B cell (primary cell): ENCODE data around the gene TLE2. TPM values are rescaled to one million over a fixed set of nuclear protein-coding genes. Genes with fewer than 3 reads are reported as not detected.
A peak's percentile ranks its signal among the peaks of the same experiment; 100 is the strongest.

Experiments used
- ATAC-seq: fragments of 200-7000 bp; cut with Tn5 transposase; one replicate; pipeline ENCODE4 v1.10.0; 2021; ENCODE audit warnings: low read depth, mild to moderate bottlenecking, moderate number of reproducible peaks, moderate library complexity
- CTCF ChIA-PET: fragments of 350-600 bp; sonication (Branson Sonifier 250); formaldehyde crosslinking; loops from one replicate; lab custom pipeline; 2021; ENCODE audit warnings: antibody characterized with exemption, inconsistent platforms; lab: Charles Lee
- POLR2A ChIA-PET: fragments of 350-600 bp; sonication (Branson Sonifier 250); formaldehyde crosslinking; loops from one replicate; lab custom pipeline; 2021; ENCODE audit warnings: antibody characterized with exemption; lab: Charles Lee
- DNase-seq: peaks from one replicate; pipeline ENCODE4 v3.0.0; 2013
- H2AFZ ChIP-seq: 2 replicates; pipeline ENCODE4 v1.6.1; 2012; ENCODE audit warnings: mild to moderate bottlenecking, low read depth, low read length; ENCODE audit not compliant: insufficient read depth, poor library complexity, severe bottlenecking
- H3K27ac ChIP-seq, 2 donors: 1 replicate in 1 of 2; 2 replicates in 1 of 2; pipeline ENCODE4 v1.5.1; 2012 to 2013; ENCODE audit warnings: low read length in 2 of 2, mild to moderate bottlenecking in 2 of 2, moderate library complexity in 1 of 2
- H3K27me3 ChIP-seq, 4 experiments: fragments of 200-600 bp in 1 of 4; sonication (generic) in 1 of 4; replicated peaks in 1 of 4; 1 replicate in 2 of 4; 2 replicates in 2 of 4; pipeline versions ENCODE4 v1.6.1 to v1.7.0; 2013 to 2016; ENCODE audit warnings: low read length in 3 of 4, mild to moderate bottlenecking in 2 of 4, mixed read lengths in 1 of 4, moderate library complexity in 1 of 4; ENCODE audit not compliant: insufficient read depth in 4 of 4, control insufficient read depth in 3 of 4; ENCODE audit errors: control extremely low read depth in 1 of 4
- H3K36me3 ChIP-seq, 2 experiments: replicated peaks in 1 of 2; 1 replicate in 1 of 2; 2 replicates in 1 of 2; pipeline versions ENCODE4 v1.6.1 to v1.7.1; 2013; ENCODE audit warnings: low read length in 1 of 2; ENCODE audit not compliant: insufficient read depth in 2 of 2, control insufficient read depth in 1 of 2; ENCODE audit errors: control extremely low read depth in 1 of 2, extremely low read depth in 1 of 2
- H3K4me1 ChIP-seq, 2 donors: fragments of 200-600 bp in 1 of 2; sonication (generic) in 1 of 2; 1 replicate in 1 of 2; 2 replicates in 1 of 2; pipeline versions ENCODE4 v1.5.1 to v1.6.1; 2013 to 2017; ENCODE audit warnings: low read length in 2 of 2; ENCODE audit not compliant: control insufficient read depth in 2 of 2, insufficient read depth in 2 of 2
- H3K4me2 ChIP-seq: replicated peaks from 2 replicates; pipeline ENCODE3; 2012; ENCODE audit warnings: mild to moderate bottlenecking, low read depth, low read length; ENCODE audit not compliant: poor library complexity, severe bottlenecking
- H3K4me3 ChIP-seq, 5 experiments: fragments of 200-600 bp in 1 of 5; sonication (generic) in 1 of 5; 1 replicate in 3 of 5; 2 replicates in 2 of 5; pipeline versions ENCODE4 v1.5.1 to v1.7.0; 2011 to 2016; ENCODE audit warnings: low read length in 4 of 5, mild to moderate bottlenecking in 4 of 5, low read depth in 2 of 5, control low read depth in 1 of 5, moderate library complexity in 1 of 5; ENCODE audit not compliant: insufficient read depth in 1 of 5; ENCODE audit errors: control extremely low read depth in 1 of 5, extremely low read depth in 1 of 5
- H3K79me2 ChIP-seq: fragments of 200-600 bp; sonication (generic); one replicate; pipeline ENCODE4 v1.6.0; 2016; ENCODE audit warnings: low read length; ENCODE audit not compliant: control insufficient read depth, insufficient read depth
- H3K9ac ChIP-seq: fragments of 200-600 bp; sonication (generic); 2 replicates; pipeline ENCODE4 v1.6.1; 2017; ENCODE audit warnings: mild to moderate bottlenecking, low read length, moderate library complexity
- H3K9me3 ChIP-seq, 3 donors: one replicate each; pipeline versions ENCODE4 v1.6.1 to v1.7.1; 2013; ENCODE audit warnings: low read length in 2 of 3; ENCODE audit not compliant: control insufficient read depth in 2 of 3, insufficient read depth in 1 of 3; ENCODE audit errors: control extremely low read depth in 1 of 3
- H4K20me1 ChIP-seq: 2 replicates; pipeline ENCODE4 v1.6.0; 2012; ENCODE audit warnings: mild to moderate bottlenecking, low read length; ENCODE audit not compliant: insufficient read depth, control insufficient read depth, poor library complexity, severe bottlenecking
- H3K27ac Mint-ChIP-seq: one replicate; pipeline ENCODE4 v1.8.0; 2021; ENCODE audit warnings: mixed read lengths
- H3K27me3 Mint-ChIP-seq: one replicate; pipeline ENCODE4 v1.8.0; 2021; ENCODE audit warnings: mixed read lengths
- H3K4me1 Mint-ChIP-seq: one replicate; pipeline ENCODE4 v1.8.0; 2021; ENCODE audit warnings: mixed read lengths
- H3K4me3 Mint-ChIP-seq: one replicate; pipeline ENCODE4 v1.8.0; 2021; ENCODE audit warnings: mixed read lengths
- H3K9me3 Mint-ChIP-seq: one replicate; pipeline ENCODE4 v1.8.0; 2022; ENCODE audit warnings: mixed read lengths; ENCODE audit not compliant: insufficient read depth
- EZH2 ChIP-seq: IDR thresholded peaks from 2 replicates; pipeline ENCODE4 v1.6.1; 2012; ENCODE audit warnings: borderline replicate concordance, low read depth, mild to moderate bottlenecking, moderate library complexity, low read length; ENCODE audit not compliant: insufficient read depth, poor library complexity, severe bottlenecking
- WGBS: methylation state at CpG from one replicate; pipeline ENCODE4 v1.1.5; 2013; ENCODE audit warnings: missing lambda C conversion rate; ENCODE audit not compliant: insufficient coverage; 5-methylcytosine and 5-hydroxymethylcytosine counted together
- intact Hi-C: fragments of 100-400 bp; cut with micrococcal nuclease; formaldehyde crosslinking; loops from one replicate; pipeline ENCODE4 v1.10.0; 2022
- polyA plus RNA-seq: library from polyadenylated mRNA; depleted of rRNA; stranded (reverse); fragments of >200 nt; gene quantifications from 2 replicates; pipeline ENCODE4 v1.2.3, GENCODE V29; 2012
- total RNA-seq, 2 donors: library from RNA; stranded (reverse); fragments of 120-200 nt in 1 of 2; gene quantifications; 1 replicate in 1 of 2; 2 replicates in 1 of 2; pipeline versions ENCODE4 v1.2.3 to v1.2.4, GENCODE V29; 2013 to 2022
- TF ChIP-seq, protein P1 (sequence below): fragments of 200-600 bp; IDR thresholded peaks from one replicate; pipeline ENCODE4 v1.8.0; 2022; ENCODE audit warnings: antibody characterized with exemption, mild to moderate bottlenecking

The TLE2 gene
- total and polyA plus RNA-seq, 2 donors (not counting 1 experiment from before 2014, with no cell fraction given): 3.0 to 5.3 TPM

DNA sequence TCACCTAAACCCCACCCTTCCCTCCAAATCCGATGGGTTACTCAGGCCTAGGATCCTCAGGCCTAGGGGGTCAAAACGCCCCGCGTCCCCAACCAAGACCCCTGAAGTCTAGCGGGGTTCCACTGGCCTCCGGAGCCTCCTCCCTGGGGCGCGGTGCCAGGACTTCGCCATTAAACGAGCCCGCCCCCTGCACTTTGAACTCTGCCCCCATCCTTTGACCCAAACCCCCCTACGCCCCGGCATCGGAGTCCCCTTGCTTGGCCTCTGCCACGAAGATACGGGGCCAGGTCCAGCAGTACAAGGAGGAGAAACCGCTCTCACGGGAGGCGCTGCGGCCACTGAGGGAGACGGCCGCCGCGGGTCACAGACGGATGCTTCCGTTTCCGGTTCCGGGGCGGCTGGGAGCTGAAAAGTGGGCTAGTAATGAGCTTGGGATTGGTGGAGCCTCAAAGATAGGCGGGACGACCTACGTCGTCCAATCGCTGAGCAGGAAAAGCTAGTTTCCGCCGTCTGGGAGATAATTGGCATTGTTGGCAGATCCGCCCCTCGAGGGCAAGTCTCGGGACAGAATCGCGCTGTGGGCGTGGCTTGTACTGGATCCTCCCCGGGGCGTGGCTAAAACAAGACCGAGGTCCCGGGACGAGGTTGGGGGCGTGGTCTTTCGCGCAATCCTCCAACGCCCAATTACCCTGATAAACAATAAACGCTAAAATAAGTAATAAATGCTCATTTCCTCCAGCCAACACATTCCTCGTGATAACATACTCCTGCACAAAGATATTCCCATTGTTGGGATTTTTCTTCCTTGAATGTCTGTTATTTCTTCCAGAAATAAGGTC lies 78.6 kb downstream of the TLE2 start:
- H3K4me2 ChIP-seq: peak overlapping the region; percentile 69
- peak overlapping the region; percentile 78 for H2AFZ ChIP-seq
- no peaks in the 10 kb centered on the region for H3K9me3 ChIP-seq
- H3K9ac ChIP-seq: peak overlapping the region; percentile 81
- ChIA-PET CTCF (interaction anchor here (0.6 to 4.9 kb wide), 38 partner anchors 9 to 812 kb away, joined by 3 to 58 read pairs (median 4); partner anchors contain the start of genes GNA11, MRPL54, TLE6 and ZNF57), POLR2A (interaction anchor here (0.6 to 1.9 kb wide), 11 partner anchors 9 to 256 kb away, joined by 3 to 8 read pairs (median 4); partner anchors contain the start of genes NCLN, ZNF555 and ZNF57)
- Mint-ChIP-seq H3K9me3 (no peaks in the 10 kb centered on the region), H3K4me3 (peak overlapping the region; percentile 94), H3K4me1 (peaks cover 28% of the 10 kb centered on the region), H3K27me3 (no peaks in the 10 kb centered on the region), H3K27ac (peak overlapping the region; percentile 99)
- peaks cover 6% of the 10 kb centered on the region for H3K79me2 ChIP-seq
- intact Hi-C loops: loop anchor here (1.0 to 2.0 kb wide), 10 partner anchors 26 to 235 kb away; partner anchors contain the start of genes GNA11, NCLN, TLE6 and ZNF555
- peak overlapping the region; percentile 73 to 91 (median 84) for H3K4me3 ChIP-seq
- H3K27me3 ChIP-seq: no peaks in the 10 kb centered on the region
- peak overlapping the region; percentile 92 to 98 for H3K27ac ChIP-seq
- peak; percentile 100 for DNase-seq
- 0% methylated on average over 49 of the region's 53 CpGs for WGBS
- peak; percentile 94 for ATAC-seq
- H4K20me1 ChIP-seq: no peaks in the 10 kb centered on the region
- peaks cover 8 to 21% of the 10 kb centered on the region in 2 donors for H3K4me1 ChIP-seq
- TF ChIP-seq, protein P1, sequence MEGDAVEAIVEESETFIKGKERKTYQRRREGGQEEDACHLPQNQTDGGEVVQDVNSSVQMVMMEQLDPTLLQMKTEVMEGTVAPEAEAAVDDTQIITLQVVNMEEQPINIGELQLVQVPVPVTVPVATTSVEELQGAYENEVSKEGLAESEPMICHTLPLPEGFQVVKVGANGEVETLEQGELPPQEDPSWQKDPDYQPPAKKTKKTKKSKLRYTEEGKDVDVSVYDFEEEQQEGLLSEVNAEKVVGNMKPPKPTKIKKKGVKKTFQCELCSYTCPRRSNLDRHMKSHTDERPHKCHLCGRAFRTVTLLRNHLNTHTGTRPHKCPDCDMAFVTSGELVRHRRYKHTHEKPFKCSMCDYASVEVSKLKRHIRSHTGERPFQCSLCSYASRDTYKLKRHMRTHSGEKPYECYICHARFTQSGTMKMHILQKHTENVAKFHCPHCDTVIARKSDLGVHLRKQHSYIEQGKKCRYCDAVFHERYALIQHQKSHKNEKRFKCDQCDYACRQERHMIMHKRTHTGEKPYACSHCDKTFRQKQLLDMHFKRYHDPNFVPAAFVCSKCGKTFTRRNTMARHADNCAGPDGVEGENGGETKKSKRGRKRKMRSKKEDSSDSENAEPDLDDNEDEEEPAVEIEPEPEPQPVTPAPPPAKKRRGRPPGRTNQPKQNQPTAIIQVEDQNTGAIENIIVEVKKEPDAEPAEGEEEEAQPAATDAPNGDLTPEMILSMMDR: no peak
- TF ChIP-seq EZH2: no peak
- peaks cover 0 to 2% of the 10 kb centered on the region in 2 experiments for H3K36me3 ChIP-seq
